K562 (cell line): ENCODE data around the gene ZRANB3.

Source experiments
- EP300 ChIP-seq: IDR thresholded peaks from 2 replicates; pipeline ENCODE4 v1.6.1; 2012; ENCODE audit warnings: low read length, improper control_type of control experiment
- STAG1 ChIP-seq: sonication (generic); formaldehyde crosslinking; IDR thresholded peaks from 2 replicates; pipeline ENCODE4 v1.5.0; 2020; ENCODE audit warnings: missing genetic modification reagents, borderline replicate concordance
- TBL1XR1 ChIP-seq, 2 experiments: IDR thresholded peaks; 2 replicates each; pipeline ENCODE4 v1.6.1; 2012; ENCODE audit warnings: improper control_type of control experiment in 2 of 2, low read length in 2 of 2, mild to moderate bottlenecking in 1 of 2

DNA sequence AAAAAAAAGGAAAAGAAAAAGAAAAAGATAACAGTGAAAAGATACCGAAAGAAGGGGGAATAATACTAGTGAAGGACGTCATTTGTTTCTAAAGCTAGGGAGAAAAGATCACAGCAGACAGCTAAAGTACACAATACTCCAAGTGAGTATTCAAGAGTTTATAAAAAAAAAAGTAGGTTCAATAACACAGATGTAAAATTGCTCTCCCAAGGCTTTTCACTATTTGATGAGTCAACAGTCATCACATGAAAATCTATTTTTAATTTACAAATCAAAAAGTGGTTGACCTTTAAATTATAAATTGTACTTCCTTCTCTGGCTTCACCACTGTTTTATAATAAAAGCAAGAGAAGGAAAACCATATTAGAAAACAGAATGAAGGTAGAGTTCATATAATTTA lies 144.0 kb downstream of the ZRANB3 start:
- TF ChIP-seq TBL1XR1 (IDR thresholded peaks at IDR 0.05; ENCODE audit: low read length in 2 of 2), result no peak
- no peak for TF ChIP-seq STAG1 (CRISPR knock-in tag)
- TF ChIP-seq EP300, result no peak
